ENCODE results near the gene EPHA5. TPM values are rescaled to one million over a fixed set of nuclear protein-coding genes. Genes with fewer than 3 reads are reported as not detected.
A peak's percentile ranks its signal among the peaks of the same experiment; 100 is the strongest.

The EPHA5 gene
- total and polyA plus RNA-seq, 8 donors, result 0.08 to 1.8 (median 0.51) TPM; not detected in 2

- H3K27ac ChIP-seq, result no peak overlapping the region
- no peaks in the 10 kb centered on the region for H3K9me3 ChIP-seq
- H3K4me3 ChIP-seq, result no peak overlapping the region
- no peaks in the 10 kb centered on the region for H3K4me1 ChIP-seq
- TF ChIP-seq POLR2AphosphoS5 (IDR thresholded peaks at IDR 0.05) (no peak), POLR2A (IDR thresholded peaks at IDR 0.05) (no peak), EP300 (IDR thresholded peaks at IDR 0.05) (no peak)
- TF ChIP-seq, protein P1, sequence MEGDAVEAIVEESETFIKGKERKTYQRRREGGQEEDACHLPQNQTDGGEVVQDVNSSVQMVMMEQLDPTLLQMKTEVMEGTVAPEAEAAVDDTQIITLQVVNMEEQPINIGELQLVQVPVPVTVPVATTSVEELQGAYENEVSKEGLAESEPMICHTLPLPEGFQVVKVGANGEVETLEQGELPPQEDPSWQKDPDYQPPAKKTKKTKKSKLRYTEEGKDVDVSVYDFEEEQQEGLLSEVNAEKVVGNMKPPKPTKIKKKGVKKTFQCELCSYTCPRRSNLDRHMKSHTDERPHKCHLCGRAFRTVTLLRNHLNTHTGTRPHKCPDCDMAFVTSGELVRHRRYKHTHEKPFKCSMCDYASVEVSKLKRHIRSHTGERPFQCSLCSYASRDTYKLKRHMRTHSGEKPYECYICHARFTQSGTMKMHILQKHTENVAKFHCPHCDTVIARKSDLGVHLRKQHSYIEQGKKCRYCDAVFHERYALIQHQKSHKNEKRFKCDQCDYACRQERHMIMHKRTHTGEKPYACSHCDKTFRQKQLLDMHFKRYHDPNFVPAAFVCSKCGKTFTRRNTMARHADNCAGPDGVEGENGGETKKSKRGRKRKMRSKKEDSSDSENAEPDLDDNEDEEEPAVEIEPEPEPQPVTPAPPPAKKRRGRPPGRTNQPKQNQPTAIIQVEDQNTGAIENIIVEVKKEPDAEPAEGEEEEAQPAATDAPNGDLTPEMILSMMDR (IDR thresholded peaks at IDR 0.05), result no peak
- intact Hi-C loops (cut with DNase I; ENCODE audit: low total_unique reads), result no loop called here
- H3K27me3 ChIP-seq, result no peaks in the 10 kb centered on the region
- no peaks in the 10 kb centered on the region for H3K36me3 ChIP-seq
- 21 to 53% (median 28%) methylated on average over 1 of the region's 1 CpG for WGBS, 5 donors
- DNase-seq, result peak in 1 of 2 donors; percentile 17
Measured at GRCh38 chr4:65437102-65437501, 233.2 kb downstream of the EPHA5 start.

- no peaks in the 10 kb centered on the region for H3K27me3 ChIP-seq
- no peaks in the 10 kb centered on the region for H3K36me3 ChIP-seq
- H3K9me3 ChIP-seq, result no peaks in the 10 kb centered on the region
- no peak overlapping the region for H3K4me3 ChIP-seq
- no peak overlapping the region for H3K27ac ChIP-seq
- H3K4me1 ChIP-seq, result no peaks in the 10 kb centered on the region
- 66 to 84% (median 71%) methylated on average over 1 of the region's 1 CpG for WGBS, 5 donors
- intact Hi-C loops (cut with DNase I; ENCODE audit: low total_unique reads), result no loop called here
- DNase-seq, result no peak
- TF ChIP-seq, protein P1 (IDR thresholded peaks at IDR 0.05), result no peak
- TF ChIP-seq EP300 (IDR thresholded peaks at IDR 0.05), result no peak
- TF ChIP-seq POLR2AphosphoS5 (IDR thresholded peaks at IDR 0.05), result no peak
- no peak for TF ChIP-seq POLR2A (IDR thresholded peaks at IDR 0.05)
Measured at GRCh38 chr4:65422109-65422508, 248.2 kb downstream of the EPHA5 start.

DNA sequence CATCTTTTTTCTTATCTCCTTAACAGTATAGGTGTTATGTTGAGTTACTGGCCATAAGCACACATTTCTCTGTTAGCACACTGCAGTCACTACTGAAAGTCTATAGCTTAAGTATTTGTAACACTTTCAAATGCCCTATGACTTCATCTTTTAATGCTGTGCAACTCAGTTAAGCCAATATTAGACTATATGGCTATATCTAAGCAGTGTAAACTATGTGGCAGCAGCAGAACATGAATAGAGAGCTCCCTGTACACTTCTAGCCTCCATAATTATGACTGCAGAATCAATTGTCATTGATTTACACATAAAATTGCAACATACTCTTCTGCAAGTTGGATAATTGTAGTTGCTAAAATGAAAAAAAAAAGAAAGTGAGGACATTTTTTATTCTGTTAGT lies 250.3 kb downstream of the EPHA5 start:
- Histone ChIP-seq H3K9me3 (no peaks in the 10 kb centered on the region), H3K27me3 (no peaks in the 10 kb centered on the region), H3K4me1 (no peaks in the 10 kb centered on the region), H3K36me3 (no peaks in the 10 kb centered on the region), H3K4me3 (no peak overlapping the region), H3K27ac (no peak overlapping the region)
- intact Hi-C loops (cut with DNase I; ENCODE audit: low total_unique reads), result no loop called here
- no peak for DNase-seq
- TF ChIP-seq POLR2A (IDR thresholded peaks at IDR 0.05) (no peak), EP300 (IDR thresholded peaks at IDR 0.05) (no peak), POLR2AphosphoS5 (IDR thresholded peaks at IDR 0.05) (no peak)
- TF ChIP-seq, protein P1 (IDR thresholded peaks at IDR 0.05), result no peak

DNA sequence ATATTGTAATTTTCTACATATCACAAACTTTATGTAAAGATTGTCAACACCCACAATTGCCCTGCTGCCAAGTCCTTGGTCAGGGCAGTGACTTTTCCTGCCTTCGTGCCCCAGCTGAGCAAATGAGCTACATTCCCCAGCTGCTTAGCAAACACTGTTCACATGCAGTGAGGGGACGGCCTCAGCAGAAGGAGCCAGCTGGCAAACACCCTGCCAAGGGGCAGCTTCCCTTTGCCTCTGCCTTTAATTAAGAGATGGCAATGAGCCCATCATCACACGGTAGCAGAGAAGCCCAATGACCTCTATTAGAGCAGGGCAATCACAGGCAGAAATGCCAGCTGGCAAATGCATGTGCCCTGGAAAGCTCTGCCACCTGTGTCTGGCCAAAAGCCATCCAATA lies 253.4 kb downstream of the EPHA5 start:
- no peaks in the 10 kb centered on the region for H3K9me3 ChIP-seq
- TF ChIP-seq, protein P1 (IDR thresholded peaks at IDR 0.05), result no peak
- TF ChIP-seq POLR2AphosphoS5 (IDR thresholded peaks at IDR 0.05), result peak; percentile 32 to 78 (median 67)
- 8 to 33% (median 14%) methylated on average over 3 of the region's 3 CpGs for WGBS, 5 donors
- H3K4me1 ChIP-seq, result no peaks in the 10 kb centered on the region
- H3K4me3 ChIP-seq, result no peak overlapping the region
- no peak overlapping the region for H3K27ac ChIP-seq
- peak; percentile 70 to 92 for DNase-seq
- H3K27me3 ChIP-seq, result no peaks in the 10 kb centered on the region
- H3K36me3 ChIP-seq, result no peaks in the 10 kb centered on the region
- intact Hi-C loops (cut with DNase I; ENCODE audit: low total_unique reads), result no loop called here
